ENCODE results near the gene IL17RC. TPM values are rescaled to one million over a fixed set of nuclear protein-coding genes. Genes with fewer than 3 reads are reported as not detected.
"Not testable (repeated sequence)": the region's sequence is repeated elsewhere in the genome, so short reads cannot be mapped to it uniquely, and the experiment has no call there.

The IL17RC gene
- total and polyA plus RNA-seq, 2 experiments from 2014 or later, result 8.4 to 12.6 TPM

- not testable (repeated sequence) for H3K27ac Mint-ChIP-seq; H4K20me1 ChIP-seq (replicated peaks; ENCODE audit: insufficient read depth); H3K4me1 Mint-ChIP-seq; H3K4me1 ChIP-seq (ENCODE audit: insufficient read depth); H3K36me3 Mint-ChIP-seq (ENCODE audit: low read depth); ATAC-seq; DNase-seq (ENCODE audit: low spot score); H3K79me2 ChIP-seq (replicated peaks; ENCODE audit: insufficient read depth); H3K9me3 Mint-ChIP-seq; H3F3A ChIP-seq (replicated peaks; ENCODE audit: low read depth); H3K9me2 ChIP-seq (ENCODE audit: insufficient read depth); H2AFZ ChIP-seq; H3K27me3 Mint-ChIP-seq (ENCODE audit: insufficient read depth, low read depth, poor library complexity); H3K36me3 ChIP-seq (ENCODE audit: insufficient read depth); H3K27me3 ChIP-seq (ENCODE audit: insufficient read depth); H3K27ac ChIP-seq (ENCODE audit: low read depth); H3K4me3 Mint-ChIP-seq; H3K4me3 ChIP-seq; H3K4me2 ChIP-seq
These were observed 44.8 kb upstream of the IL17RC start for GRCh38 chr3:9872067-9872466.

GRCh38 chr3:9875448-9875847, 41.5 kb upstream of the IL17RC start:
- 0 out of 3 replicates have a peak, but pooled peaks cover 3% of the 10 kb centered on the region for H3K4me1 Mint-ChIP-seq
- DNase-seq (ENCODE audit: low spot score), result no peak
- H3K9me3 Mint-ChIP-seq, result no peaks in the 10 kb centered on the region; the same call in 2 of the 3 replicates
- no peak for ATAC-seq
- Histone ChIP-seq H3K27ac (ENCODE audit: low read depth) (no peak overlapping the region), H3K4me2 (no peak overlapping the region), H3K36me3 (ENCODE audit: insufficient read depth) (no peaks in the 10 kb centered on the region), H4K20me1 (replicated peaks; ENCODE audit: insufficient read depth) (no peaks in the 10 kb centered on the region), H3K9me2 (ENCODE audit: insufficient read depth) (no peaks in the 10 kb centered on the region), H3K79me2 (replicated peaks; ENCODE audit: insufficient read depth) (no peaks in the 10 kb centered on the region), H2AFZ (no peak overlapping the region), H3K4me1 (ENCODE audit: insufficient read depth) (no peaks in the 10 kb centered on the region), H3K4me3 (no peak overlapping the region), H3K27me3 (ENCODE audit: insufficient read depth) (no peaks in the 10 kb centered on the region), H3F3A (replicated peaks; ENCODE audit: low read depth) (no peaks in the 10 kb centered on the region)
- H3K27me3 Mint-ChIP-seq (ENCODE audit: insufficient read depth, low read depth, poor library complexity), result peaks cover 2% of the 10 kb centered on the region
- H3K36me3 Mint-ChIP-seq (ENCODE audit: low read depth), result no peaks in the 10 kb centered on the region
- no peak overlapping the region for H3K27ac Mint-ChIP-seq
- H3K4me3 Mint-ChIP-seq, result no peak overlapping the region
- TF ChIP-seq EZH2phosphoT487 (IDR thresholded peaks at IDR 0.05; ENCODE audit: unreplicated experiment) (no peak), REST (IDR thresholded peaks at IDR 0.05; ENCODE audit: unreplicated experiment) (no peak), EZH2 (IDR thresholded peaks at IDR 0.05; ENCODE audit: low read depth, unreplicated experiment) (no peak), CTCF (conservative IDR thresholded peaks at IDR 0.05; ENCODE audit: low read depth in 2 of 2) (no peak), NANOG (IDR thresholded peaks at IDR 0.05; ENCODE audit: borderline replicate concordance) (no peak), ETS1 (IDR thresholded peaks at IDR 0.05) (no peak), JUNB (IDR thresholded peaks at IDR 0.05; ENCODE audit: unreplicated experiment) (no peak), ZNF462 (CRISPR knock-in tag; IDR thresholded peaks at IDR 0.05) (no peak), CREB1 (CRISPR knock-in tag; IDR thresholded peaks at IDR 0.05; ENCODE audit: low read depth) (no peak), ZNF114 (CRISPR knock-in tag; IDR thresholded peaks at IDR 0.05) (no peak)
